ENCODE results near the gene LDB3. TPM values are rescaled to one million over a fixed set of nuclear protein-coding genes. Genes with fewer than 3 reads are reported as not detected.

Gene LDB3
- total and polyA plus RNA-seq, 2 of the 4 experiments (the other 2 are of a cell fraction) = 0.36 to 2.6 TPM

DNA sequence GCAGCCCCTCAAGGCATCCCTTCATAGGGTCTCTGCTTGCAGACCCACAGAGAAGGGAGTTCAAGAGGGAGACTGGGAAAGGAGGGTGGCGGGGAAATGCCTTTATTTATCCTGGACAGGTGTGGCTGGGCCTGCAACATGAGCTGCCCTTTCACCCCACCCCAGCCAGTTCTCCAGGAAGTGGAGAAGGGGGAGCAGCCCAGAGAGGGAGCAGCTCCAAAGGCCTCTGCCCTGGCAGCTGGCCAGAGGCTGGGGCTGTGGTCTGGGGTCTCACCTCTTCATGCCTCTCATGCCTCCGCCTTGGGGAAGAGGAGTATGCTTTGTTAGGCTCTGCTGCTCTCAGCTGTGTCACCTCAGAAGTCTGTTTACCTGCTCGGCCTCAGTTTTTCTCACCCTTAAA is 3.1 kb downstream of the LDB3 start:
- no peak overlapping the region for H2BK15ac ChIP-seq (ENCODE audit: low read depth, low read length)
- no peak overlapping the region for H3K27ac ChIP-seq (ENCODE audit: insufficient read depth, low read length)
- CTCF ChIA-PET = no interaction called here
- TF ChIP-seq MAZ (IDR thresholded peaks at IDR 0.05; ENCODE audit: borderline replicate concordance, low read depth, low read length) (no peak), SMC3 (IDR thresholded peaks at IDR 0.05; ENCODE audit: low read depth, low read length) (no peak), NFE2L2 (IDR thresholded peaks at IDR 0.05; ENCODE audit: low read depth, low read length) (no peak), ELK1 (IDR thresholded peaks at IDR 0.05; ENCODE audit: borderline replicate concordance, low read depth, low read length) (no peak), CHD1 (IDR thresholded peaks at IDR 0.05; ENCODE audit: low read depth, low read length) (no peak), CEBPB (IDR thresholded peaks at IDR 0.05; ENCODE audit: low read depth, low read length) (no peak), MXI1 (IDR thresholded peaks at IDR 0.05; ENCODE audit: borderline replicate concordance, low read depth, low read length) (no peak), RCOR1 (IDR thresholded peaks at IDR 0.05; ENCODE audit: insufficient replicate concordance, low read length) (no peak), MAFK (IDR thresholded peaks at IDR 0.05; ENCODE audit: low read depth, low read length) (no peak), RFX5 (IDR thresholded peaks at IDR 0.05; ENCODE audit: low read depth, low read length) (no peak), FOS (IDR thresholded peaks at IDR 0.05; ENCODE audit: low read depth, low read length) (no peak), POLR2A (IDR thresholded peaks at IDR 0.05; ENCODE audit: low read depth, low read length) (no peak)
- H2BK20ac ChIP-seq (ENCODE audit: low read depth, low read length) = no peak overlapping the region
- H2AK9ac ChIP-seq (replicated peaks; ENCODE audit: low read depth, low read length, poor library complexity) = no peak overlapping the region
- POLR2A ChIA-PET (ENCODE audit: unreplicated experiment) = no interaction called here
- no peak overlapping the region for H3K9ac ChIP-seq (ENCODE audit: low read depth, low read length)
- dilution Hi-C loops (cut with HindIII; ENCODE audit: low sequenced_read_pairs, unreplicated experiment) = no loop called here
- WGBS, 2 experiments (ENCODE audit: extremely low coverage in 2 of 2, insufficient read length in 1 of 2) = no CpG with 5 or more reads among the region's 3 CpGs
- no peak overlapping the region for H4K8ac ChIP-seq (ENCODE audit: low read depth in 2 of 2, low read length in 2 of 2)
- no peak overlapping the region for H2BK120ac ChIP-seq (ENCODE audit: low read depth, low read length)
- H3K4ac ChIP-seq (ENCODE audit: low read depth, low read length) = no peak overlapping the region
- in situ Hi-C loops (cut with MboI; ENCODE audit: low sequenced_read_pairs) = no loop called here
- no peak overlapping the region for H2AK5ac ChIP-seq (ENCODE audit: low read depth, low read length)
- H3K9me3 ChIP-seq (ENCODE audit: control insufficient read depth, insufficient read depth, low read length) = no peaks in the 10 kb centered on the region
- no peaks in the 10 kb centered on the region for H4K20me1 ChIP-seq (ENCODE audit: insufficient read depth, low read length)
- no peak overlapping the region for H3K23ac ChIP-seq (ENCODE audit: low read depth, low read length)
- H2BK5ac ChIP-seq (ENCODE audit: low read depth, low read length, poor library complexity, severe bottlenecking) = no peak overlapping the region
- H4K5ac ChIP-seq (ENCODE audit: low read depth, low read length) = no peak overlapping the region
- H3K56ac ChIP-seq (ENCODE audit: extremely low read depth, insufficient read depth, low read length) = no peak overlapping the region
- H3K14ac ChIP-seq (replicated peaks; ENCODE audit: low read depth, low read length) = no peak overlapping the region
- H4K91ac ChIP-seq (ENCODE audit: insufficient read depth, low read depth, low read length) = no peak overlapping the region
- DNase-seq (no peak), ATAC-seq (ENCODE audit: low read depth) (no peak)
- no peak overlapping the region for H3K4me2 ChIP-seq (ENCODE audit: low read depth, low read length)
- H3K4me3 ChIP-seq (ENCODE audit: insufficient read depth, low read depth, low read length) = no peak overlapping the region
- H3K36me3 ChIP-seq (ENCODE audit: control insufficient read depth, insufficient read depth, low read length) = no peaks in the 10 kb centered on the region
- H3K18ac ChIP-seq (ENCODE audit: low read depth, low read length) = no peak overlapping the region
- H2AFZ ChIP-seq (replicated peaks; ENCODE audit: low read length, poor library complexity) = no peak overlapping the region
- H3K9me1 ChIP-seq (ENCODE audit: insufficient read depth, low read length) = peaks cover 18% of the 10 kb centered on the region
- no TSS peak for BruUV-seq (replicated peaks)
- intact Hi-C loops (cut with micrococcal nuclease) = no loop called here
- peaks cover 0 to 15% of the 10 kb centered on the region in 2 experiments; a peak in 2 of 4 replicates for H3K79me1 ChIP-seq (ENCODE audit: low read depth in 1 of 2, low read length in 2 of 2)
- peaks cover 42% of the 10 kb centered on the region for H3K4me1 ChIP-seq (ENCODE audit: control insufficient read depth, insufficient read depth, low read length)
- H3K27me3 ChIP-seq (ENCODE audit: control insufficient read depth, insufficient read depth, low read length) = no peaks in the 10 kb centered on the region

All from IMR-90 (cell line).